ENCODE results near the gene GAL3ST1.
A peak's percentile ranks its signal among the peaks of the same experiment; 100 is the strongest.
"Not testable (repeated sequence)": the region's sequence is repeated elsewhere in the genome, so short reads cannot be mapped to it uniquely, and the experiment has no call there.

Gene GAL3ST1

GRCh38 chr22:30596199-30596598 is 21.7 kb upstream of the GAL3ST1 start:
- DNase-seq, result no peak

- not testable (repeated sequence) for DNase-seq
Measured at GRCh38 chr22:30592360-30592713, 17.9 kb upstream of the GAL3ST1 start.

DNA sequence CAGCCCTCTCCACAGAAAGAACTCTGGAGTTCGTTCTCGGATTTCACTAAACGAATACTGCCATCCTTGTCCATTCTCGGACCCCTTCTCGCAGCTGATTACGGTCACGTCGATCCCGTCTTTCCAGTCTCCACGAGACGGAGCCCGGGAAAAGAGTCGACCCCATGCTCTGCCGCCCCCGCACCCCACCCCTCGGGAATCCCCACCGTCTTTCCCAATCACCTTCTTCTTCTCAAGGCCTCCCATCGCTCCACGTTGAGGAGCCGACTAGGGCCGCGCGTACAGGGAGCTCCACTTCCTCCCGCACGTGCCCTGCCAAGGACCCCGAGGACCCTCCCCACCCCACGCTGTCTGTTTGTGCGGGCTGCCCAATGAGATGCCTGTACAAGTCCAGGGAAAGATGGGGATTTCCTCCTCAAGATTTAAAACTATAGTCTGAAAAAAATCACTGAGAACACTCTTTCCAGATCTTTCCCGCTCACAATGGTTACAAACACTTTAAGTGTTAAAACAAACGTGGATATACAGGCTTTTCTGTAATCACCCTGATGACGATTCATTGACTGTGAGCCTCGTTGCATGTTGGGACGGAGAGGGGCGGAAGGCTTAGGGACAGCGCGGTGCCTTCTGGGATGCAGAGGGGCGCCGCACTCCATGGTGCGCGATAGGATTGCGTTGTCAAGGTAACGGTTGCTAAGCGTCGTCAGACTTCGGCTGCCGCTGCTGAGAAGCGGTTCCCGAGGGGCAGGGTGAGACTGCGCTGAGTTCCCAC is 17.3 kb upstream of the GAL3ST1 start, which contains the start of gene PES1:
Gene PES1, minus strand, starts transcription at position 323 of the 772 bp plus-strand sequence. Its CDS starts 77 bp downstream, at position 246.
- DNase-seq, result peak; percentile 95

DNA sequence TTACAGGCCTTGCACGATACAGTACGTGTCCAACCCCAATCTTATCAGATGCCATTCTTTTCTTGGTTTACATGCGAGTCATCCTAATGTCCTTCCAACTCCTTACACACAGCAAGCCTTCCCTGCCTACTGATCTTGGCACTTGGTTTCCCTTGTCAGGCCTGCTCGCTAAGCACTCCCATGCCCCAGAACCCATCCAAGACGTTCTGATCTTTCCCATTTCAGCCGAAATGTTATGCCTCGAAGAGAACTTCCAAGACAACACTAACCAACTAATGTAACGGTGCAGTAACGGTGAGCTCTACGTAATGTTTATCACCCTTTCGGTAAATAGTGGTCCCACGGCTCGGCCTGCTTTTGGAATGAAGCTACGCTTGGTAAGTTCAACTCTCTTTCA is 16.7 kb upstream of the GAL3ST1 start:
- DNase-seq, result no peak

DNA sequence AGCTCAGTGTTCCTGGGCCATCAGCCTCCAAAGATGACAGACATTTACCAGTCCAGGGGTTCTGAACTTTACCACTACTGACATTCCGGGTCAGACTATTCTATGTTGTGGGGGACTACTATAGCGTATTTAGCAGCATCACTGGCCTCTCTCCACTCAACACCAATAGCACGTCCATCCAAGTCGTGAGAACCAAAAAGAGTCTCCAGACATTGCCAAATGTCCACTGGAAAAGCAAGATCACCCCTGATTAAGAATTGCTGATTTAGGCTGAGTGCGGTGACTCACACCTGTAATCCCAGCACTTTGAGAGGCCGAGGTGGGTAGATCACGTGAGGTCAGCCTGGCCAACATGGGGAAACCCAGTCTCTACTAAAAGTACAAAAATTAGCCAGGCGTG is 11.9 kb upstream of the GAL3ST1 start:
- no peak for DNase-seq

- DNase-seq, result no peak
Measured at GRCh38 chr22:30584441-30584840, 10.0 kb upstream of the GAL3ST1 start.

DNA sequence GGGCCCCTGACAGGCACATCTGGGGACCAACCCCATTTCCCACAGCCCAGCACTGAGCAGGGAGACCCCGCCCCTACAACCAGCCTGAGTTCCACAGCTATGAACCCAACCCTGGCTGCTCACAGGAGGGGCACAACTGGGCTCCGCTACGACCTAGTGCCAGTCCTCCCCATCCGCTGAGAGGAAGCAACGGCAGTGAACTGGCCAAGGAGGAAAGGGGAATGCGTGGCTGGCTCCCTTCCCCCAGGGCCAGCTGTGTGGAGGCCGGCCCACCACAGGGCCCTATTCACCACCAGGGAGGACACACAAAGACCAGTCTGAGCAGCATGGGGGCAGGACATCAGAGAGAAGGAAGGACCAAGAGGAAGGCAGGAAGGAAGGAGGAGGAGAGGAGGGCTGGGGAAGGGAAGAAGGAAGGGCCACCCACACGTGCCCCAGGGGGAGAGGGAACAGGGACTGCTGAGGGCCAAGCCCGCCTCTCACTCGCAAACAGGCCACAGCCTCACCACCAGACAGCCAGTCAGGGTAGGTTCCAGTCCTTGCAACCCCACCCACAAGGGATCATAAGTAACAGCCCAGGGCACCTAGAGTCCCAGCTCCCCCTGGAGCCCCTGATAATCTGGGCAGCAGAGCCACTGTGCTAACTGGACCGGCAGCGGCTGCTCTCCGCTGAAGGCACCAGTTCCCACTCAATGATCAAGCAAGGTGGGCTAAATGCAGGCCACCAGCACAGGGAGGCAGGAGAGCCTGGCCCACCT is 8.5 kb upstream of the GAL3ST1 start:
- DNase-seq, result no peak

DNA sequence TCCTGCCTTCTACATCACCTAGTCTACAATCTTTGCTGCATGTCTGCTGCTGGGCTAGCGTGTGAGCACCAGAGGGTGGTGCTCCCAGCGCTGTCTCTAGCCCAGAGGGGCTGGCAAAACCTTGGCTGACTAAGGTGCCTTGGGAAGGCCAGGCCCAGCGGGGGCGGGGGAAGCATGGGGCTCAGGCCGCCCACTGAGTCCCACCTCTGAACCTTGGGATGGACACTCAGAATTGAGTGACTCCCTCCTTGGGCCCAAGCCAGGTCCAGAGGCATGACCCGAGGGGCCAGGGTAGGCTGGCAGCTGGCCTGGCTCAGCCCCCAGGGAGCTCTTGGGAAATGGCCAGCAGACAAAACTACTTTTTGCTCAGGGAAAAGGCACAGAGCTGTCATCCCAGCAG is 7.6 kb upstream of the GAL3ST1 start:
- no peak for DNase-seq

DNA sequence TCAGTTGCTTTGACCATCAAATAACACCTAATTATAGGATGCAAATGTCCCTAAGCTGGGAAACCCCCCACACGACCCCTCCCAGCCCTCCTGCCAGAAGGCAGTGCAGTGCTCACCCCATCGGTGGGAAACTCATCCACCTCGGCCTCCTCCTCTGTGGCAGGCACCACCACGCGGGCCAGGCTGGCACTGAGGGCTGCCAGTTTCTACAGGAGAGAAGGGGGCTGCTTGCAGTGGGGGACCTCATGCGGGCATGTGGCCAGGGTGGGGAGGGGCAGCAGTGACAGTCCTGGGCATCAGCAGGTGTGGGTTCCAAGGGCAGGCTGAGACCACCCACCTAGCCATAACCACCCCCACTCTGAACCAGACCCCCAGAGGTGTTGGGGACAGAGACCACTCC is 6.4 kb upstream of the GAL3ST1 start:
- no peak for DNase-seq

- DNase-seq, result no peak
Measured at GRCh38 chr22:30578481-30578880, 4.0 kb upstream of the GAL3ST1 start.

DNA sequence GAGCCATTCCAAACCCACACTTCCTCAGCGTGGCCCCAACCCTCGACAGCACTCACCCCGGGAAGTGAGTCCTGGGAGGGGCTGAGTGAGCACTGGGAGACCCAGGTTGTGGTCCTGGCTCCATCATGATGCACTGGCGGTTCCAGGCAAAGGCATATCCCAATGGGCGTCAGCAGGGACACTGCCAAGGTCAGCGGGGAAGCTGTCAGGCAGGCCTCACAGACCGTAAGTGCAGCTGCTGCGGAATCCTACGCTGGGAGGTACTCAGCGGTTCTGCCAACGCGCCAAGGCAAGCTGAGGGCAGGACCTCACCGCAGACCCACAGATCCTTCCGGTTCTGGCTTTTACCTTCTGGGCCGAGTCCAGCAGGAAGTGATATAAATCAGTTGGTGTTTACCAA is 1.4 kb upstream of the GAL3ST1 start:
- no peak for DNase-seq

- DNase-seq, result no peak
Measured at GRCh38 chr22:30574997-30575671, 669 bp upstream of the GAL3ST1 start.

- DNase-seq, result no peak
Measured at GRCh38 chr22:30573594-30574094, 821 bp downstream of the GAL3ST1 start.

DNA sequence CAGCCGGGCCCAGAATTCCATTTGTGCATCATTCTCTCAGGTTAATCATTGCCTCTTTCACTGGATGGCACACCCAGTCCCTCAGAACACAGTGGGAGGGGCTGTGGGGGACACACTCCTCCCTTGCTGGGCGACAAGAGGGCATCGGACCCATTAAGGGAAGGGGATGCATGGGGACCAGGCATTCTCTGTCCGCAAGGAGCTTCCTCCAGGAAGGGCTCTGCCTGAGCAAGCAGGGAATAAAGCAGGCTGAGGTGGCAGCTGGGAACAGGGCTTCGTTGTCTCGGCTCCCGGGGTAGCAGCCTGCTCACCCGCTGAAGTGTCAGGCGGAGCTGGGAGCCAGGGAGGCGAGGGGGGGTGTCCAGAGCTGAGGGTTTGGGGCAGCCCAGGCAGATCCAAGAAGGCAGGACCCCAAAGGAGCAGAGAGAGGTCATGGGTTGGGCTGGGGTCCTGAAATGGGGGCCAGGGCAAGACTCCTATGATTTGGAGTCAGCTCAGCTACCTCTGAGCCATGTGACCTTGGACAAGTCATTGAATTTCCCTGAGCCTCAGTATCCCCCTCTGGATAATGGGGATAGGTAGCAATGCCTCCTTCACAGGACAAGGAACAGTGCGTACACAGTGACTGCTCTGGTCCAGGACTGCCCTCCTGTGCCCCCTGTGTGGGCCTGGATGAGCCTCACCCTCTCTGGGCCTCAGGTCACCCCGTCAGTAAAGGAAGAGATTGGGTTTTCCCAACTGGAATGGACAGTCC is 1.4 kb downstream of the GAL3ST1 start:
- no peak for DNase-seq

DNA sequence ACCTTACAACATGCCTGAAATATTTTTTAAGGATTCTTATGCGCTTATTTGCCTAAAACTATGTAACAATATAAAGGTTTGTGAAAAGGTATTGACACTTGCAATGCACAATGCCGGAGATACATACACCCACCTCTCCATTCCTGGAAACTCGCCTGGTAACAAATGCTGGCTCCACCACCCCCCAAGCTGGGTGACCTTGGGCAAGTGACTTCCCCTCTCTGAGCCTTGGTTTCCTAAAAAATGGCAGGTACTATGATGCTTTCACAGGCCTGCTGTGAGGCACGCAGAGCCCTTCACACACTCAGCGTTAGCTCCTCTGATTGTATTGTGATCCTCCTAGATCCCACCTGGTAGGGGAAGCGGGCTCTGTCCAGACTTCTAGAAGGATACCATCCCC is 2.3 kb downstream of the GAL3ST1 start:
- DNase-seq, result no peak

DNA sequence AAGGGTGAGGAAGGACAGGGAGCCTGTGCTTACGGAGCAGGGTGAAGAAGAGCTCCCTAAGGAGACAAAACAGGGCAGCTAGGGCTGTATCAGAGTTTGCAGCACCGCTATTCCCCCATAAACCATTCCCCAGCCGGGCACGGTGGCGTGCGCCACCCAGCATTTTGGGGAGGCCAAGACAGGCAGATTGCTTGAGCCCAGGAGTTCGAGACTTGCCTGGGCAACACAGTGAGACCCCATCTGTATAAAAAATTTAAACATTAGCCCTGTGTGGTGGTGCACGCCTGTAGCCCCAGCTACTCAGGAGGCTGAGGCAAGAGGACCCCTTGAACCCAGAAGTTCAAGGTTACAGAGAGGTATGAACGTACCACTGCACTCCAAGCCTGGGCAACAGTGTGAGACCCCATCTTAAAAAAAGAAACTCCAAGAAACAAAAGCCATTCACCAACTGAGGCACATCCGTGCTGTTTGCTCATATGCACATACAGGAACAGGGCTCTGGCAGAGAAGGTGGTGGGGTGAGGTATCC is 4.7 kb downstream of the GAL3ST1 start:
- DNase-seq, result no peak

DNA sequence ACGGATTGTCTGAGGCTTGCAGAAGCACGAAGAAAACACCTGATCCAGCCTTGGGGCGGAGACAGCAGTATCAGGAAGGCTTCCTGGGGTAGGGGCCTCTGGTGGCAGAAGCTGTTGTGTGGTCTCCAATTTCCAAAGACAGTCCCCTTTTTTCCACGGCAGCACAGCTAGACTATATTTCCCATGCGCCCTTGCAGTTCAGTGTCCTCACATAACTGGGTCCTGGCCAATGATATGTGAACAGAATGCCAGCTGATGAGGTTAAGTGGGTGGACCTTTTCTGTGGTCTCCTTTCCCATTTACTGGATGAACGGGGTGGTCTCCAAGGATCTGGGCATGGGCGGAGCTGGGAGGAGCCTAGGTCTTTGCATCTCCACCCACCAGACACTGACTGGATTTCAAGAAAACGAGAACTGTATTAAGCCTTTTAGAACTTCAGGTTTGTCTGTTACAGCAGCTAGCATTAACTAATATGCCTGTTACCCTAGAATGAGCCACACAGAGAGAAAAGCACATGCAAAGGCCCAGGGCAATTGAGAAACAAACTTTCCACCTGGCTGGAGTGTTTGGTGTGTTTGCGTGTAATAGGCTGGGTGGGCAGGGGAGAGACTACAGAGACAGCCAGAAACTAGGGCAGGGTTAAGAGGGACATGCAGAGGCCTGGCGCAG is 6.2 kb downstream of the GAL3ST1 start:
- DNase-seq, result no peak

- DNase-seq, result not testable (repeated sequence)
Measured at GRCh38 chr22:30567277-30567676, 7.2 kb downstream of the GAL3ST1 start.

DNA sequence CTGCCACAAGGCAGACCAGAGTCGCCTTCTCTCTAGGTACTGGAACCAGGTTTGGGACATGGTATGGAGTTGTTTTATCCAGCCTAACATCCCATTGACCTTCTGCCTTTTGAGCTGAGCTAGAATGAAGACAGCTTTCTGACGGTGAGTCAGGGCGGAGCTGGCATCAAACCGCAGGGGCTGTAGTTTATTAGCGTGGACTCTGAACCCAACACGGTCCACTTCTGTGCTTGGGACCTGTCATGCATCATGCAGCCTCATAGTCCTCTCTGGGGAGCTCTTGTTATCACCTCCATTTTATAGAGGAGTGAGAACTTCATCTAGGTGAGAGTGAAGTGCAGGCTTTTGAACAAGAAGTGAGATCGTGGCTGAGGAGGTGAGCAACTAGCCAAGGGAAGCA is 8.3 kb downstream of the GAL3ST1 start:
- DNase-seq, result no peak

DNA sequence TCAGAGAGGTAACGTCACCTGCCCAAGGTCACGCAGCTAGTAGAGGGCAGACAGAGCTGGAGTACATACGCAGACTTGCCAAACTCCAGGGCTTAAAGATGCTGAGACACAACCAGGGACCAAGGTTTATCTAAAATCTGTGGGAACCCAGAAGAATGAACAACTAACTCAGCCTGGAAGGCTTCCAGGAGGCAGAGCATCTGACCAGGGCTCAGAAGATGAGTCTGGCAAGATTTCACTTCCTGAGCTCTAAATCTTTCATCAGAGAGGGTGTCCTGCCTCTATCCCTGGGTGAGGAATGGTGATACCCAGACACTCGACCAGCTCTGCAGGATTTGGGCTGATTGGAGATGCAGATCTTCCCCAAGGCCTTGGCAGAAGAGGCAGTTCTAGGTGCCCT is 9.1 kb downstream of the GAL3ST1 start:
- no peak for DNase-seq

DNA sequence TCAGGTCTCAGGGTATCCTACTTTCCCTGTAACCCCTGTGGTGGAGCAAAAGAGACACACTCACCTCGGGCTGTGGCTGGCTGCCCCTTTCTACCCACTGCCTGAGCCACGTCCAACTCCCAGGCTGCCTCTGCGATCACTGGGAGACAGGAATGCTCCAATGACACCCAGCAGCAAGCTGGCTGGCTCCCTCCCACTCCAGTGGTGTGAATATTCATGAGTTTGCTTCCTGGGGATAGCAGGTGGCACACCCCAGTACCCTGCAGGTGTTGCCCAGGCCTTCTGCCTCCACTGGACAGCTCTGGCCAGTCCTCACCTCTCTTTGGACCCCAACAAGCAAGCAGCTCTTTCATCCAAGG is 9.7 kb downstream of the GAL3ST1 start:
- DNase-seq, result no peak

Data from activated CD4-positive, alpha-beta T cell treated with anti-CD3 and anti-CD28 coated beads for 48 hours (primary cell).